NCI-H2107 treated with DMSO at 0.1 percent for 48 hours (cell line): Measurements from ENCODE around the gene IL4R.
"Not testable (repeated sequence)": the region's sequence is repeated elsewhere in the genome, so short reads cannot be mapped to it uniquely, and the experiment has no call there.

Experiments used
- DNase-seq: peaks from one replicate; lab custom pipeline; 2025; ENCODE audit not compliant: unreplicated experiment; lab: John Stamatoyannopoulos, UW

IL4R gene

GRCh38 chr16:27377666-27378485 is 64.1 kb downstream of the IL4R start:
- no peak for DNase-seq

GRCh38 chr16:27378871-27379481 is 65.2 kb downstream of the IL4R start:
- DNase-seq: no peak

- DNase-seq: no peak
Observed at GRCh38 chr16:27379919-27380318, 66.1 kb downstream of the IL4R start.

- no peak for DNase-seq
Observed at GRCh38 chr16:27381236-27381635, 67.5 kb downstream of the IL4R start.

- DNase-seq: no peak
Observed at GRCh38 chr16:27381974-27382855, 68.4 kb downstream of the IL4R start.

- no peak for DNase-seq
Observed at GRCh38 chr16:27383556-27384243, 69.9 kb downstream of the IL4R start.

- no peak for DNase-seq
Observed at GRCh38 chr16:27384425-27384824, 70.7 kb downstream of the IL4R start.

- no peak for DNase-seq
Observed at GRCh38 chr16:27385398-27385797, 71.6 kb downstream of the IL4R start.

GRCh38 chr16:27386674-27387073 is 72.9 kb downstream of the IL4R start:
- DNase-seq: no peak

GRCh38 chr16:27387724-27388123 is 74.0 kb downstream of the IL4R start:
- no peak for DNase-seq

GRCh38 chr16:27389272-27389961 is 75.6 kb downstream of the IL4R start:
- DNase-seq: no peak

GRCh38 chr16:27390151-27390550 is 76.4 kb downstream of the IL4R start:
- no peak for DNase-seq

GRCh38 chr16:27392671-27393070 is 78.9 kb downstream of the IL4R start:
- no peak for DNase-seq

GRCh38 chr16:27394516-27394915 is 80.7 kb downstream of the IL4R start:
- no peak for DNase-seq

GRCh38 chr16:27398341-27398893 is 84.6 kb downstream of the IL4R start:
- DNase-seq: not testable (repeated sequence)

GRCh38 chr16:27398894-27399853 is 85.4 kb downstream of the IL4R start:
- DNase-seq: no peak

GRCh38 chr16:27399969-27400368 is 86.2 kb downstream of the IL4R start:
- DNase-seq: no peak

GRCh38 chr16:27400751-27401620 is 87.2 kb downstream of the IL4R start:
- DNase-seq: no peak
